Hematopoietic multipotent progenitor cell treated with erythropoietin and hydrocortisone succinate and interleukin-3 and kit ligand, for 6 days (in vitro differentiated cells): ENCODE results near the gene FBN1.

Experiments used
- DNase-seq: peaks from one replicate; pipeline ENCODE4 v3.0.0-alpha.2; 2015

FBN1 gene

GRCh38 chr15:48462688-48463087 is 182.8 kb downstream of the FBN1 start:
- no peak for DNase-seq

DNA sequence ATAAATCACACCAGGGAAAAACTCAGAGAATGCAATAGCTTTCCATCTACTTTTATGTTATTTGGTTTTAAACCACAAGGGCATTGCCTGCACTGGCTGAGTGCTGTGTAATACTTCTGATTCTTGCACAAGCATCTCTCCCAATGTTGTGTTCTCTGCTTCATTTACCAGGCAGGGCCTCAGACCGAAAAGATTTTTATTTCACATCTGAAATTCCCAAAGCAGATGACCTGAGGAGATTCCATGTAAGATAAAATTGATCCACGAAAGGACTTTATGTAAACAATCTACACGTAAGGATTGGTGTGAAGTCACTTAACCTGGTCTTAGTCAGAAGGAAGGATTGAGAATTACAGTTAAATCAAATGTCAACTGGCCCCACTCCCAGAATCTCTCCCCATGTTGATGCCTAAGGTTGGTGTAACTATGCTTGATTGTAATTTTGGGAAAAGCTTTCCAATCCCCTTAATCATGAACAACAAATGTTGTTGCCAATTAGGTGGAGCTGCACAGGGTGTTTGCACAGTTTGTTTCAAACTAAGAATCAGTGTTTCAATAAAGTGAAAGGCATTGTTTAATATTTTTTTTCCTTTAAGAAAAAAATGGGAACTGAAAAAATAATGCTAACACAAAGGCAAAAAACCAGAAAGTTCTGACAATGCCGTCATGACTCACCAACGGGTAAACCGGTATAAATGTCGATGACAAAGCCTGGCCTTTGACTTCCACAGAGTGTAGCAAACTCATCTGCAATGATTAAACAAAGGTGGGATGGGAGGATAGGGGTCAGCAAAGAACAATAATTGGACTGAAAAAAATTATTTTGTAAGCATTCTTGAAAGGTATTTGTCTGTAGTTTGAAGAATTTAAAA is 185.7 kb downstream of the FBN1 start:
- no peak for DNase-seq

DNA sequence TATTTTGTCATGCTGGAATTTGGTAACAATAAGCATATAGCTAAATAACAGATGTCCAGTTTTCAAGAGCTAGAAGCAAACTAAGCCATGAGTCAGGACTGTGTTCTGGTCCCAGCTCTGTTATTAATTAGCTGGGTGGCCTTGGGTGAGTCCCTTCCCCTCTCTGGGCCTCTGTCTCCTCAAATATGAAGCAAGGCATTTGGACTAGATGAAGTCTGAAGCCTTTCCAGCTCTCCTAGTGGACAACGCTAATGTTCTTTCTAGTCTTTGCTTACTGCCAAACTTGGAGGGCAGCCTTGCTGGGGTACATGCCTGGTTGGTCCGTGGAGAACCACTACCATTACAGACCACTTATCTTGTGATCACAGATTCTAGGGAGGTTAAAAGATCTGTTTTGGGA is 186.6 kb downstream of the FBN1 start:
- DNase-seq = no peak

- DNase-seq = no peak
Measured at GRCh38 chr15:48456134-48456533, 189.4 kb downstream of the FBN1 start.

DNA sequence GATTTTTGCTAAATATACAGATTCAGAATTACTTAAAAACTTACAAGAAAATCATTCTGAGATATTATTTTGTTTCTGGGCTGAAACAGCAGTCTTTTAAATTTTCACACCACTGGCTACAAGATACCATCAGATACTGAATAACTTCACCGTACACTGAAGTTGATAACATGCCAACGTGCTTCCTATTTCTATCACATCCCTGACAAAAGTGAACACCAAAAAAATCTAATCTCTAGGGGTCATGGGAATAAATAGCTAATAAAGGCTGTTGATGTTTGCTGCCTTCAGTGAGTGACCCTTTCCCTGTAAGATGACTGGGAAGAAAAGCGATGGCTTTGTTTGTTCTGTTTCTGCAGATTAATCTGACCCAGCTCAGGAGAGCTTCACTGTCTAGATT is 193.8 kb downstream of the FBN1 start:
- DNase-seq = no peak

- DNase-seq = no peak
Measured at GRCh38 chr15:48451241-48451640, 194.3 kb downstream of the FBN1 start.

DNA sequence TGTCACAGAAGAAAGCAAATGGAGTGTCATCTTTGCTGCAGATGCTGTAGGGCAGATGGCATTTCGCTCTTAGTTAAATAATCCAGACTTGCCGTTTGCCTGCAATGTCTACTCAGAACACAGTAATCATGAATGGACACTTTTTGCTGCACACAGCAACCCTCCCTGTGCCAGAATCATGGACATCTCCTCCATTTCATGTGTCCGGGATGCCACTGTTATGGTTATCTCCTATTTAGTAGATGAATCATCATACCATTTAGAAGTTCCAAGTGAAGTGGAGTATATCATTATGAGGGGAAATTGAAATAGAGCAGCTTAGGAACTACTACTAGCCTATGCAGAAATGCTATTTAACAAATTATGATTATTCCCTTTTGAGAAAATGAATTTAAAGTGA is 195.8 kb downstream of the FBN1 start:
- no peak for DNase-seq

DNA sequence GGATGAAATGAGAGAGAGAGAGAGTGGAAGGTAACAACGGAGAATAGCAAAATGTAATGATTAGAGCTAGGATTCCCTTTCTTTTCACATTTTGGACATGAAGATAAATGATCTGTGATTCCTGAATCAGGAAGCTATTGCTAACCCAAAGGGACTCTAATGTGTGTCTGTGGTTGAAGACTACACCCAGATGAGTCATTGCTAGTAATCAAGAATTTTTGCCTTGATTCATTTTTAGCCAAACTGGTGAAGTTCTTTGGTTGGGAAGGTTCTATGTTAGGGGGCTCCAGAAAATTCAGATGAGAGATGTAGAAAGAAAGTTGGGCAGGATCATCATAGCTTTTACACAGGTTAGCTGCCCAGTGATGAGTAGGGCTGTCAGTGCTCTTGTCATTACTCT is 197.9 kb downstream of the FBN1 start:
- no peak for DNase-seq

- no peak for DNase-seq
Measured at GRCh38 chr15:48447058-48447457, 198.5 kb downstream of the FBN1 start.

- DNase-seq = no peak
Measured at GRCh38 chr15:48442011-48442410, 203.5 kb downstream of the FBN1 start.

GRCh38 chr15:48440084-48440483 is 205.4 kb downstream of the FBN1 start:
- no peak for DNase-seq

DNA sequence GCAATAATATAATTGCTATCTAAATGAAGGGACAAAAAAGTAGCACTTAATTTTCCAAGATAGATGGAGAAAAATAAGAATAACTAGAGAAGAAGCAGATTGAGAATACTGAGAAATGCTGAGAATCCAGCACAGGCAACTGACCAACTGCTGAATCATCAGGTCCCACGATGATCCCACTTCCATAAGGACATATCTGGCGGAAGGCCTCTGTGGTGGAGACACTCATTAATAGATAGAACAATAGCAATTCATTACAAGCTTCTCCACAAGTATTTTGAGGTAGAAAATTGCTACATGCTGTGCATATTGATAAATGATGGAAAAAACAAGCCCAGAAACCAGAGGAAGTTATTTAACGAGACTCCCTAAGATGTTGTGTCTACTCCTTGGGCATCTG is 208.3 kb downstream of the FBN1 start:
- DNase-seq = no peak

- no peak for DNase-seq
Measured at GRCh38 chr15:48435321-48435720, 210.2 kb downstream of the FBN1 start.

- no peak for DNase-seq
Measured at GRCh38 chr15:48433226-48433886, 212.2 kb downstream of the FBN1 start.

- DNase-seq = no peak
Measured at GRCh38 chr15:48432688-48433087, 212.8 kb downstream of the FBN1 start.

DNA sequence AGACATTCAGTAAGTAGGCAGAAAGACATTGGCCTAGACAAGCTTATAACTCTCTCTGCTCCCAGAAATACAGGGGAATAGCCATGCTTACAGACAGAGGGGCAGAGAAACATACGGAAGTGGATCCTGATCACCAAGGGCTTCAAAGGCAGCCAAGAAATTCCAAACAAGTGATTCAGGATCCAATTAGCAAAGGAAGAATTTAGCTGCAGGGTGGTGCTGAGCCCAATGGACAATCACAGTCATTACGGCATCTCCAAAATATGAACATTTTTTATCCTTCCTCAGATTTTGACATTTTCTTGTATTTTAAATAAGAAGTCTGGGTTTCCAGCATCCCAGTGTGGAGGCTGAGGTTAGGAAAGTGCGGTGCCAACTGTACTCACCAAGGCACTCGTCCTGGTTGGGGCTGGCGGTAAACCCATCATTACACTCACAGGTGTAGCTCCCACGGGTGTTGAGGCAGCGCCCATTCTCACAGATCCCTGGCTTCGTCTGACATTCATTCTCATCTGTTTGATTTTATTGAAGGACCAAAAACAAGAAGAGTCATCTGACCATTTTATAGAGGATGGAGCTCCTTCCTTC is 217.5 kb downstream of the FBN1 start:
- no peak for DNase-seq

- DNase-seq = no peak
Measured at GRCh38 chr15:48427479-48427878, 218.0 kb downstream of the FBN1 start.

DNA sequence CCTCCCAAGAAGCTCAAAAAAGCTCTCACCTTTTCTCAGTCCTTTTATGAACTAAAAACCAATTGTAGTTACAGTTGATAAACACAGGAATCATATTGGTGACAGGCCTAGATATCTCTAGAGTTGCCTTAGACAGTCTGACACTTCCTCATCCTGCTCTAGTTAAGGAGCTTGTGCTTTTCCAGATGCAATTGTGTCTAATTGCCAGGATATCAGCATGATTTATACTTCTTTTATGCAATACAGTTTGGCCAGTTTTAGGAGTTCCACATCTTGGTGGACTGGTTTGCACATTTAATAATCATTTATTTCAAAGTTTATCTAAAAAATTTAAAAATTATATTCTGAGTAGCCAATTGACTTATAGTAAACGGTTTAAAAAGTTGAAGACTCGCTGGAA is 218.6 kb downstream of the FBN1 start:
- no peak for DNase-seq

GRCh38 chr15:48426044-48426443 is 219.5 kb downstream of the FBN1 start:
- DNase-seq = no peak

DNA sequence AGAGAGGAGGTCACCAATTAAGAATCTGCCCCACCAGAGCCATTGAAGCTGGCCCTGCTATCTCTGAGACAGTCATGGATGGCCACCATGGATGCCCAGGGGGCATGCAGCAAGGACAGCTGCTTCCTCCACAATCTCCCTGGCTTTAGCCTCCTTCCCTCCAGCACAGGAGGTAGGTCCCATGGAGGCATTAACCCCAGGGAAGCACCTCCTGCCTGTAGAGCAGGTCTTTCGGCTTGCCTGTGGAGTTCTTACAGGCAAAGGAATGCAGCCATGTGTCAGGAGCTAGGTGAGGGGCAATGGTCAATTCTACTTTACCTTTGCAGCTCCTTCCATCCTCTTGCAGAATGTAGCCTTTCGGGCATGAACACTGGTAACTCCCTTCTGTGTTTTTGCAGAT is 220.5 kb downstream of the FBN1 start:
- no peak for DNase-seq

GRCh38 chr15:48423896-48424475 is 221.5 kb downstream of the FBN1 start:
- DNase-seq = no peak

DNA sequence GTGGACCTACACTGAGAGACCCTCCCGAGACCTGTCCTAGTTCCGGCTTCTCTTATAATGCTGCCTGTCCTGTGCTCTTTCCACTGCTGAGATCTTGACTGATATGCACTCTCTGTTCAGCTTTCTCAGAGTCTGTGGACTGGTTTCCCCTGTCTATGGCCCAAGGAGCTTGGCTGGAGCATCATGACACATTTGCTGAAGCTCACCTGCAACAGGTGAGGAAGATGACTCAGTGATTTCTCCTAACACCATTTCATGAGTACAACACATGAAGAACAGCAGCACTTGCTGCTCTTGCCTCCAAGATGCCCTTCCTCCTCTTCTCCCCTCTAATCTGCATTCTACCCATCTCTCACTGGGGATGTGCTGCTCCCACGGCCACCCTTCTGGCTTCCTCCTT is 222.2 kb downstream of the FBN1 start:
- DNase-seq = no peak

GRCh38 chr15:48422401-48422800 is 223.1 kb downstream of the FBN1 start:
- DNase-seq = no peak

DNA sequence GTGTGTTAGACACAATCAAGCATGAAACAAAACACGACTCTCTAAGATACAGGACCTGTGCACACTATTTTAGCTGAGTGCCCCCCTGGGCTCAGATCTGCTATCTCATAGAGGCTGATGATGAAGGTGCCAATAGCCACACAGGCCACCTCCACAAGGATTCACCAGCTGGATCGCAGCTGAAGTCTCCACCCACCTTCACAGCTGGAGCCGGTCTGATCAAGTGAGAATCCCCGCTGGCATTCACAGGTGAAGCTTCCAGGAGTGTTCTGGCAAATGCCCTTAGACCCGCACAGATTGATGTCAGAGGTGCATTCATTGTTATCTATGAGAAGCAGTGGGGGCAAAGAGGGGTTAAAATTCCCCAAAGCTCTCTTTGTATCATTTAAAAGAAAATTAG is 224.1 kb downstream of the FBN1 start:
- no peak for DNase-seq
